T1000 (cell line): ENCODE data around the gene FAM20C.

ENCODE experiments used
- DNase-seq: peaks from one replicate; lab custom pipeline; 2025; ENCODE audit warnings: mixed read lengths; lab: John Stamatoyannopoulos, UW

Gene FAM20C

DNA sequence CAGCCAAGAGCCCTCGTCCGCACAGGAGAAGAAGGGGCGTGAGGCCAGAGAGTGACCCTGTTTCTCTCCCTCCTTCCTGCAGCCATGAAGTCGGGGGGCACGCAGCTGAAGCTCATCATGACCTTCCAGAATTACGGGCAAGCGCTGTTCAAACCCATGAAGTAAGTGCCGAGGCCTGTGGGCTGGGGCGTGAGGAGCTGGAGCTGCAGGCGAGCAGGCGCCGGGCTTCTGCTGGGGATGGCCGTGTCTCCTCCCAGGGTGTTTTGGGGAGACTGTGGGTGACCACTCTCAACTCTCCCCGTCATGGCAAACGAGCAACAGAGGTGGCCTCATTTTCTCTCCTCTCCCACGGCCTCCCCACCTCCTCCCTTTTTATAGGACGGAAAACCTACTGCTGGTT, 16.4 kb downstream of the FAM20C start:
- DNase-seq = no peak

DNA sequence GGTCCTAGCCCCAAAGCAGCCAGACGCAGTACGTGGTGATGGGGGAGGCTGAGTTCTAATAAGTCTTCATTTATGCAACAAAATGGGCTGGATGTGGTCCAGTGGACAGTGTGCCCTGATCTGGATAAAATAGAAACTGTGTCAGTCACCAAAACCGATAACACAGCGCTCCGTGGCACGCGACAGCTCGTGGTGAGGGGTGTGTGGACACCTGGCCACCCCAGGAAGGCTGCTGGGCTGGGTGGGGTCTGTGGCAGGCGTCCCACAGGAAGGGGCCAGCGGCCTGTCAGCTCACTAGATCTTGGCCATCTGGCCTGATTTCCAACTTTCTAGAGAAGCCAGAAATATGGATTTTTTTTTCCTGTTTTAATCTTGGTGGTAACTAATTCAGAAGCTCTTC, 17.0 kb downstream of the FAM20C start:
- no peak for DNase-seq

DNA sequence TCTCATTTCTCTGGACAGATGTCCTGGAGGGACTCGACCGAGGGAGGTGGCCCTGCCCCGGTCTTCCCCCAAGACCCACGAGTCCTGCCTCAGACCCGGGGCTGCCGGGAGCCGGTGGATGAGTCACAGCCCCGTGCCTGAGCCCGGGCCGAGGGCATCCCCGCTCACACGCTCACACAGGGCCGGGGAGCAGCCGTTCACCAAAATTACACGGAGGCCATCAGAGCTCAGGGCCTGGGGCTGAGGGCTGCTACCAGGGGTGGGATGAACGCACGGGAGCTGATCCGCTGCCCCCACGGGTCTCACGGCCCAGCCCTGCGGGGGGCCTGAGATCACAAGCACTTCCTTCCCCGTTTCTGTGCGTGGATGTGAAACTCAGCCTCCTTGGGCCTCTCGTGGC, 17.5 kb downstream of the FAM20C start:
- no peak for DNase-seq

DNA sequence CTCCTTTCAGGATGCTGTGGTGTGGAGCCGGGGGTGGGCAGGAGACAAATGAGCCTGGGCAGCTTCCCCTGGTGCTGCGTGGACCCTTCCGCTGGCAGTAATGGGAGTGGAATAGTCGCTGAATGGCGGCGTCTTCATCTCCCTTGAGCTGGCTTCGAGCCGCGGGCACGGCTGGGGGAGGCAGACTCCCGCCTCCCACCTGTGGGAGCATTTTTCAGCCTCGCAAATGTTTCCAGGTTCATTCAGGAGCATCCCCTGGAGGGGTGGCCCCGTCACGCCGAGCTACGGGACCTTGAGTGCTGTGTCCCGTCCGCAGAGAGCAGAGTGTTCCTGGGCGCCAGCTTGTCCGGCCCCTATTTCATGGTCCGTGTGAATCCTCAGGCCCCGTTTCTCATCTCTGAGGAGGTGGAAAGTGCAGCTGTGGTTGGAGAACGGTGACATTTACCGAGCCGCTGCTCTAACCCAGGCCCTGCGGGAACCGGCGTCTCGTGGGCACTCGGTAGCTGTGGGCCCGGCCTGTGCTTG, 18.1 kb downstream of the FAM20C start:
- DNase-seq = no peak

DNA sequence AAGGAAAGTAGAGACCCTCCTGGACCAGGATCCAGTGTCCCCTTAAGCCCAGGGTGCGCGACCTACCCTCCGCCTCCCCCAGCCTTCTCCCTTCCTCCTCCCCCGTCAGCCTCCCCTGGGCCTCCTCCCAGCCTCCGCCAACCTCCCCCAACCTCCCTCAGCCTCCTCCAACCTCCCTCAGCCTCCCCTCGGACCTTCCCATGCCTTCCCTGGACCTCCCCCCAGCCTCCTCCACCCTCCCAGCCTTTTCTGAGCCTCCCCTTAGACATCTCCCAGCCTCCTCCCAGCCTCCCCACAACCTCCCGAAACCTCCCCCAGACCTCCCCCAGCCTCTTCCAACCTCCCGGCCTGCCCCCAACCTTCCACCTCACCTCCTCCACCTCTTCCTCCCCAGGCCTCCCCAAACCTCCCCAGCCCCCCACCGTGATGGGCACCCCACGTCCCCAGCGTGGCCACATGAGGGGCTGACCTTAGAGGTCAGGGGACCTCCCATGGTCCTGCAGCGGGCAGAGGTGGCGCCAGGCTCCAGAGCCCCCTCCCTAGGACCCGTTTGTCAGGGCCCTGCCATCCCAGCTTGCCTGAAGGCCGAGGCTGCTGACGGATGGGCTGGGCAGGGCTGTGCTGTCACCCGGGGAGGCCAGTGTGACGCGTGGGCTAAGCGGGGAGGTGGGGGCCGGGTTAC, 18.8 kb downstream of the FAM20C start:
- DNase-seq = no peak

DNA sequence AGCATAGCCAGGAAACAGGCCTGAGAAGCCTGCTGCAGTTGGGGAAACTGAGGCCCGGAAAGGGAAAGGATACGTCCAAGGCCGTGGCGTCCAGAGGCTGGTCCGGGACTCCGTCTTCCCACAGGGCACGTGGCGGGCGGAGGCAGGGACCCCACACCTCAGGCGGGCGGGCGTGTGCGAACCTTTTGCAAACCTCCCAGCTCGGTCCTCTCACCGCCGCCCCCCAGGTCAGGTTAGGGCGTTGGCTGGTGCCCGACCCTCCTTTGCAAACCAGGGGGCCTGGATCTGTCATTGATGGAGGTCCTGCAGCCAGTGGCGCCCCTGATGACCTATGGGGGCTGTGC, 19.3 kb downstream of the FAM20C start:
- no peak for DNase-seq

DNA sequence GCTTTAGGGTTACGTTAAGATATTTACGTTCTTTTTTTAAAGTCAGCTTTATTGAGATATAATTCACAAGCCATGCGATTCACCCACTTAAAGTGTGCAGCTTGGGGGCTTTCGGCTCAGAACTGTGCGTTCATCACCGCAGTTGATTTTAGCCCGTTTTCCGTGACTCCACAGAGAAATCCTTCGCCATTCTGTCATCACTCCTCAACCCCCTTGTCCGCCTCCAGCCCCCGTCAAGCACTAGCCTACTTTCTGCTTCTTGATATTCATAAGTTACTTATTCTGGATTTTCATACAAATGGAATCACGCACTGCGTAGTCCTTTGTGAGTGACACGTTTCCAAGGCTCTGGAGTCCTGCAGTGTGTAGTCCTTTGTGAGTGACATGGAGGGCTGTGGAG, 20.4 kb downstream of the FAM20C start:
- DNase-seq = no peak

DNA sequence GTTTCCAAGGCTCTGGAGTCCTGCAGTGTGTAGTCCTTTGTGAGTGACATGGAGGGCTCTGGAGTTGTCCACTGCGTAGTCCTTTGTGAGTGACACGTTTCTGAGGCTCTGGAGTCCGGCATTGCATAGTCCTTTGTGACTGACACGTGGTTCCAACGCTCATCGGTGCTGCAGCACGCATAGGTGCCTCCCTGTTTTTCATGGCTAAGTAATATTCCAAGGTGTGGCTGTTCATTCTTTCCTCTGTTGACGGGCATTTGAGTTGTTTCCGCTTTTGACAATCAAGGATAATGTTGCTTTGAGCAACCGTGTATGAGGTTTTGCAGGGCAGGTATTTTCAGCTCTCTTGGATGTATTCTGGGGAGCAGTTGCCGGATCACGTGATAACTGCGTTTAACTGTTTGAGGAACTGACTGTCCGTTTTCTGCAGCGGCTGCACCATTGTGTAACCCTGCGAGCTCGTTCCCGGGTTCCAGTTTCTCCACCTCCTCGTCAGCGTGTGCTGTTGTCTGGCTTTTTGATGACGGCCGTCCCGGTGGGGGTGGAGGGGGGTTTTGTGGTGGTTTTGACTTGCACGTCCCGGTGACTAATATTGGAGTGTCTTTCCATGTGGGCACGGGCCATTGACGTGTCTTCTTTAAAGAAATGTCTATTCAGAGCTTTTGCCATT, 21.1 kb downstream of the FAM20C start:
- no peak for DNase-seq

DNA sequence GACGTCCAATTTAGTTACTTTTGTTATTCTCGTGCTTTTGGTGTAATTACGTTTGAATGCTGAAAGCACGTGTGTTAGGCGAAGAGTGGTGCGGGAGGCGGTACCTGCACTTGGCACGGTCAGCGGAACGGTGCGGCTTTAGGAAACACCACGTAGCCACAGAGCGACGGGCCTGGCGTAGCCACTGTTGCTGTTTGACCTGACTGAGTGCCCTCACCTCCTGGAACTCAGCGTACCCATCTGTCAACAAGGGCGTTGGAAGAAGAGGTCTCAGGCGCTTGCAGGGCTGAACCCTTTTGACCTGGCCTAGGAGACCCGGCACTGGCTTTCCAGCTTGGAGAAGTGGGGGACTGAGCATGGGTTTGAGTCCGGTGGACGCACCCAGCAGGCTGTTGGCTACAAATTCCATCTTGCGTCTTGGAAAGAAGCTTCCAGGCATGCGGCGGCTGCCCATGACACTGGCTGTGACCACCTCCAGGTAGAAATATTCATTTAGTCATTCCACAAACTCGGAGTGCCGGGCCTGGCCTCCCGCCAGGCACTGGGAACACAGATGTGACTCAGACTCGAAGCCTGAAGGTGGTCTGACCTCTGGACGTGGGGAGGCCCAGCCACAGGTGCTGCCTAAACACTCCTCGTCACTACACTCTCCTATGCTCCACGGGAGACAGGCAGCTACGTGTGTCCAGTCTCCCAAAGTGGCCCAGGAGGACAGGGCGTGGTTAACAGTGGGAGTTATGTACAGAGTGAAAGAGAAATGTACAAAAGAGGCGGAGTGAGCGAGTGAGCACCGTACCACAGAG, 22.2 kb downstream of the FAM20C start:
- peak; percentile 28 for DNase-seq

DNA sequence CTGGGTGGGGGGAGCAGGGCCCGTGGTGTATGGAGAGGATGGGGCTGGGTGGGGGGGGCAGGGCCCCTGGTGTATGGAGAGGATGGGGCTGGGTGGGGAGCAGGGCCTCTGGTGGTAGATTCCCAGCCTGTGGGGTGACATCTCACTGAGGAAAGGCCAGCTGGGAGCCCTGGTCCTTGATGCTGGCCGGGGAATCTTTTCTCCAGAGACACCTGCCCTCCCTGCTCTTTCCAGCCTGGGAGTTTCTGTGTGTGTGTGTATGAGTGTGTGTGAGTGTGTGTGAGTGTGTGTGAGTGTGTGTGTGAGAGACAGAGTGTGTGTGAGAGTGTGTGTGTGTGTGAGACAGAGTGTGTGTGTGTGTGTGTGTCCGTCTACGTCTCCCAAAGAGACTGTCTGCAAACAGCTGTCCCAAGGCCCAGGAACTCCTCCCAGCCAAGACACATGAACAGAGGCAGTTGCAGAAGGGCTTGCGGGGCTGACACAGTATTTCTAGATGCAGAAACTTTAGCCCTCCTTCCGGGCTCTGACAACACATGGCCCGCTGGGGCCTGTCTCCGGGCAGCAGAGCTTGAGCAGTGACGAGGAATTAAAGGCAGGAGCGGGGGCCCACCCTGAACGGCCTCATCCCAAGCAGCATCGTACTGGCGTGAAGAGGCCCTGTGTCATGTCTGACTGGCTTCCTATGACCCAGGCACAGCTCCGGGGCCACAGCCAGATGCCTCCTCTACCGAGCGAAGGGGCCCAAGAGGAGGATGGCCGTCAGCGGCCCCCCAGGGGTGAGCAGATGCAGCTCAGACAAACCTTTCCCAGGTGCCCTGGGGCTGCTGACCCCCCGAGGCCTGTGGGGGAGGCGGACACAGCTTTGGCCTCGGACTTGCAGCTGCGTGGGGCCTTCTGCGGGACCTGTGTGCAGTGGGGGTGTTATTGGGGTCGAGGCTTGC, 24.3 kb downstream of the FAM20C start:
- DNase-seq = no peak

DNA sequence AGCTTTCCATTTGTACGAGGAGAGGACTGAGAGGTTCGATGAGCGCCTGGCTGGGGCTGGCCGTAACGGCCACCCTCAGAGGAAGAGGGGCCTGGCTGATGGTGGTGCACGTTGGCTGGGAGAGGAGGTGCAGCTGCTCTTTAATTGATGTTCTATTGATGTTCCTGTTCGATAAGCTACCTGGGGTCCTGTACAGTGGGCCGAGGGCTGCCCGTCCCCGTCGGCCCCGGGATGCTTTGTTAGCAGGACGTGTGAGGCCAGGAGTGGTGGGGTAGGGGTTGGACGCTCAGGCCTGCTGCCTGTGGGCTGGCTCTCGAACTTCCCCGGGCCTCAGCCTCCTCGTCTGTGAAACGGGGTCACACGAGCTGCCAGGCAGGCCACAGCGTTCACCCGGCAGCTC, 25.4 kb downstream of the FAM20C start:
- no peak for DNase-seq

DNA sequence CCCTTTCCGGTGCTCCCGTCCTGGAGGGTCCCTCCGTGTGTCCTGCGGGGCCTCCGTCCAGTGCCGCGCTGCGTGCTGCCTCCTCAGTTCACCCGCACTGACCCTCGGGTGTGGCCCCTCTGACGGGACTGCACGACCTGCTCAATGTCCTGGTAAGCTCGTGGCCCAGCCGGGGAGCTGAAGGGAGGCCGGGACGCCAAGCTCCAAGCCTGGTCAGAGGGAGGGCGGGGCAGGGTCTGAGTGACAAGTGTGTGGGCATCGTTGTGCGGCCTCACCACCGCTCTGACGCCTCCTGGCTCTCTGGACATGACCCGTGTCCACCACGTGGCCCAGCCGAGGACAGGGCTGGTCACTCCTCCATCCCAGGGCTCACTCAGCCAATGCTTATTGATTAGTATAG, 25.9 kb downstream of the FAM20C start:
- no peak for DNase-seq

DNA sequence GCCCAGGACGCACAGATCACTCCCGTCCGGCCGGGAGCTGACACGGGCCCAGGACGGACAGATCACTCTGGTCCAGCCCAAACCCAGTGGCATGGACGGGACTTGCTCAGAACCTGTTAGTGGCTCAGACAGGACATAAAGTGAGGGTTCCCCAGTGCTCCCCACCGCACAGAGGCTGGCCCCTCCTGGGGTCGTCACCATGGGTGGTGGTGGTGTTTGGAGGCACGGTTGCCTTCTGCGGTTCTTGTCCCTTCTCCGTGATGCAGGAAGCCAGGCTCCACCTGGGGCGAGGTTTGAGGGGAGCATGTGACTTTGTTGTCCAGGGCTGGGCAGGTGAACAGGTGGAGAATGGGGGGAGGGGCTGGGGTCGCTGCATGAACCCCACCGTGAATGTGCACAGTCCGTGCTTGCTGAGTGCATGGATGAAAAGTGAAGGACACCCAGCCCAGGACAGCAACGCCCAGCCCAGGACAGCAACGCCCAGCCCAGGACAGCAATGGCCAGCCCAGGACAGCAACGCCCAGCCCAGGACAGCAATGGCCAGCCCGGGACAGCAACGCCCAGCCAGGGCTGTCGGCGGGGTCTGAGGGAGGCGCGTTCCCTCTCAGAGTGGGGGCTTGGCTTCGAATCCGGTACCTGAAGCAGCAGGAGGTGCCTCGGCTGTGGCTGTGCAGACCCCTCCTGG, 26.7 kb downstream of the FAM20C start:
- no peak for DNase-seq

DNA sequence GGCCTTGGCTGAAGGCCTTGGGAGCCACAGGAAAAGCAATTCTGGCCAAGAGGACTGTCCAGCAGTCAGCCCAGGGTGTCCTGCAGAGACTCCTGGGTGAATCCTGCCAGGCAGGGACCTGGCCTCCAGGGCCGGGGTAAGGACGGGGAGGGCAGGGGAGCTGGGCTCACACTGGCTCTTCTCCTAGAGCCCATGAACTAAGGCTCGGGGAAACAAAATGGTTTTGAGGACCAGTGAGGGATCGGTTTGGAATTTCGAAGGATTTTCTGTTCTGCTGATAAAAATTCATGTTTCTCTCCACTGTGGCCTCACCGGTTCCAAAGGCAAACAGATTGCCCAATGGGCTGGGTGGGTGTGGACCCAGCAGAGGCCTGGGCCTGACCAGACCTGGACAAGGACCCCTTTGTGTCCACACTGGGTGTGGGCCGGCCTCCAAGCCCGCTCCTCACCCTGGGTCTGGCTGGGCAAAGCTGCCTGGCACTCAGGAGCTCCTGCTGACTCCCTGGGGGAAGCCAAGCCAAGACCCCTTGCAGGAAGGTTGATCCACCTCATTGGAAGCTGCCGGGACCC, 27.3 kb downstream of the FAM20C start:
- DNase-seq = no peak

DNA sequence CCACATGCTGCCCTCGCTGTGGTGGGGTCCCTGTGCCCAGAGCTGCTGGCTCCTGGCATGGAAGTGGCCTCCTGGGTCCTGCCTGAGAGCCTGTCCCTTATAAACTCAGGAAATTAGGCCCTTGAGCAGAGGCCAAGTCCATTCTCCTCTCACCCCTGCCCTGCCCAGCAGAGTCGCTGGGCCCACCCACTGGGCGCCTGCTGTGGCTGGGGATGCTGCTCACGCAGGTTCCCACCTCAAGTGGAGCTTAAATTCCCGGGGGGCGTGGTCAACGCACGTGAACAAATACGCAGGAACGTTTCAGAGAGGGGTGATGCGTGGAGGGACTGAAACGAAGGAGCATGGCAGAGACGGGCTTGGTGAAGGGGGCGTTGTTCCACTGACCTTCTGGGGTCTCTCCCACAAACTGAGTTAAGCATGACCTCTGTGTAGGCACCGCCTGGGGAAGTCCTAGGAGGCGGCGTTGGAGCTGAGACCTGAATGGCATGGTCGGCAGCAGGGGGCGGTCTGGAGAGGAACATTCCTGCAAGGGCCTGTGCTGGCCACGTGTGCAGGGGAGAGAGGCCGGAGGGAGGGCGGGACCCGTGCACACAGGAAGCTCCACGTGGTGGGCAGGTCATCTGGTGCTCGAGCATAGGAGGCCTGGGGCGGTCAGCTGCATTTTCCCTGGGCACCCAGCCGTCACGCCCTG, 27.9 kb downstream of the FAM20C start:
- no peak for DNase-seq

DNA sequence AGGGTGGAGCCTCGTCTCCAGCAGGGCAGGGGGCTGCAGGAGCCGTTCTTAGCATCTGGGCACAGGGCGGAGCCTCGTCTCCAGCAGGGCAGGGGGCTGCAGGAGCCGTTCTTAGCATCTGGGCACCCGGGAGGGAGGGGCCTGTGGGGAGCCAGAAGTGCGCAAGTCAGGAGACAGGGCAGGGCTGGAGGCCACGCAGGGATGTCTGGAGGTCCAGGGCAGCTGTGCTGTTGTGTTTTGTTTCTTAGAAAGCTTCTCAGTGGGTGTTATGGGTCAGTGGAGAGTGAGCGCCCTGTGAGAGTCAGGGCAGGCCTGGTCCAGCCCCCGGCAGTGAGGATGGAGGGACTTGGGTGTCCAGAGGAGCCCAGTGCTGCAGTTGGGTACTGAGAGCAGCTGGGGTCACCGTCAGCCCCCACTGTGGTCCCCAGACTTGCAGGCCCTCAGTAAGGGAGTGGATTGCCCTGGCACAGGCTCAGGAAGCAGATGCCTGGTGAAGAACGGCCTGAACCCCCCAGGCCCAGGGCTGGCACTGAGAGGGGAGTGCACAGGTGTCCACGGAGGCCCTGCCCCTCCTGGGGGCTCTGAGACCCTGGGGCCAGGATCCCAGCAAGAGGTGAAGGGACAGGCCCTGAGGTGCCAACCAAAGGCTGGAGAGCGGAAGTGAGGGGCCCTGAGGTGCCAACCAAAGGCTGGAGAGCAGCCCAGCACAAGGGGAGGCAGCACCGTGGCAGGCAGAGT, 29.8 kb downstream of the FAM20C start:
- no peak for DNase-seq

DNA sequence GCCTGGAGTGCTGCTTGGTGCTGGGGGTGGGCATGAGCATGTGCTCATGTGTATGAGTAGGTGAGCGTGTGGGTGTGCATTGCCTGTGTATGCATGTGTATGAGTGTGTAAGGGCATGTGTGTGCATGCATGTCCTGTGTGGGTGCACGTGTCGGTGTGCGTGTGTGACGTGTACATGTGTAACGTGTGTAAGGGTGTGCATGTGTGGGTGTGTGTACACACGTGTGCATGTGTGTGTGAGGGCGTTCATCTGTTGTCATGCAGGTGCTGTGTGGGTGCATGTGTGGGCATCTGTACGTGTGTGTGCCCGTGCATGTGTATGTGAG, 30.3 kb downstream of the FAM20C start:
- DNase-seq = no peak

DNA sequence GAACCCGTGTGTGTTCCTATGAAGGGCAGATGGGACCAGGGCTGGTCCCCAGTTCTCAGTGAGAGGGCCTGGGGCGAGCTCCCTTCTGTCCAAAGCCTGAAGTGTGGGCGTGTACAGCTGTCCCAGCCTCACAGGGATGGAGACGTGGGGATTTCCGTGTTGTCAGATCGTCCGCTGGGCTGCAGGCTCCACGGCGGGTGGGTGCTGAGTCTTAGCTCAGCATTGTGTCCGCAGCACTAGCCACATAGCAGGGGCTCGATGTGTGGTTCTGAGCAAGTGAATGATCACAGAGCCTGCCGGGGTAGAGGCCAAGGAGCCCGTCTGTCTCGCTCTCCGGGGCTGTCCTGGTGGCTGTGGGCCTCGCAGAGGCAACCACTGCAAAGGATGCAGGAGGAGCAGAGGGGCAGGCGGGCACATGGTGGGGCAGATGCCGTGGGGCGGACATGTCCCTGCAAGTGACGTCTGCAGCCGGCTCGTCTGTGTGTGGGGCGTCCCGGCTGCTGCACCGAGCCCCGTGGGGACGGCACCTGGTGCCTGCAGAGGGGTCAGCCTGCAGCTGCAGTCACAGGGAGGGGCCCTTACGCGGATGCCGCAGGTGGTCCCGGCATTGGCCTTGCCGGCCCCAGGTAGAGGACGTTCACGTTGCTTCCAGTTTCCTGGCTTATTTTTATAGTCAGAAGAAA, 30.9 kb downstream of the FAM20C start:
- no peak for DNase-seq

DNA sequence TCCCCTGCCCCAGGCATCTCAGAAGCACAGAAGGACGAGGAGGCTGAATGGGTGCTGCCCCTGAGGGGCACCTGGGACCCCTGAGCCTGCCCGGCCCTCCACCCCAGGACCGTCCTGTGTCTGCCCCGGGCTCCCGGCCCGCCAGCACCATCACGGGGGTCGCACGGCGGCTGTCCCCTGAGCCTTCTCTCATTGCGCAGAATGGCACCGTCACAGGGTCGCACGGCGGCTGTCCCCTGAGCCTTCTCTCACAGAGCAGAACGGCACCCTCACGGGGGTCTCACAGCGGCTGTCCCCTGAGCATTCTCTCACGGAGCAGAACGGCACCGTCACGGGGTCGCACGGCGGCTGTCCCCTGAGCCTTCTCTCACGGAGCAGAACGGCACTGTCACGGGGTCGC, 31.5 kb downstream of the FAM20C start:
- no peak for DNase-seq
